Measurements from ENCODE around the gene PGLYRP1. TPM values are rescaled to one million over a fixed set of nuclear protein-coding genes. Genes with fewer than 3 reads are reported as not detected.
A peak's percentile ranks its signal among the peaks of the same experiment; 100 is the strongest.

Gene PGLYRP1
- total RNA-seq, 1 experiment from 2014 or later = not detected

DNA sequence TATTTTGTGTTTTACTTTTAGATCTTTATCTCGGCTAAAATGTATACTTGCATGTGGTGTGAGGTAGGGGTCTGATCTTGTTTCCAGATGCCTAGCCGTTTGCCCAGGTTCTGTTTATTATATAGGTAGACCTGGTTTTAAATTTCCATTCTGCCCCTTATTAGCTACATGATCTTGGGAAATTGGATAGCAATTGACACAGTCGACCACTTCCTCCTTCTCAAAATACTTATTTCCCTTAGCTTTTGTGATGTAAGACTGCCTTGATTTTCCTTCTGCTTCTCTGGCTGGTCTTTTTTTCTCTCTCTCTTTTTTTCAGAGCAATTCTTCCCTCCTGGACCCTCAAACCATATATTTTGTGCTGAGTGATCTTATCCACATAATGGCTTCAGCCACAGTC, 3.0 kb upstream of the PGLYRP1 start:
- Mint-ChIP-seq H3K9me3 (peaks cover 12% of the 10 kb centered on the region), H3K4me1 (peaks cover 16% of the 10 kb centered on the region), H3K27me3 (ENCODE audit: low read depth) (no peaks in the 10 kb centered on the region; the same call in 1 of the 2 replicates), H3K36me3 (peaks cover 12% of the 10 kb centered on the region), H3K27ac (no peak overlapping the region), H3K4me3 (no peak overlapping the region)
- no peak for ATAC-seq
- ChIA-PET CTCF (interaction anchor here (0.6 to 4.3 kb wide), 7 partner anchors 8 to 255 kb away, joined by 3 to 80 read pairs (median 4); no protein-coding TSS in a partner anchor), POLR2A (no interaction called here)
- no peak for DNase-seq (ENCODE audit: low spot score)
- TF ChIP-seq KAT7 (CRISPR knock-in tag; IDR thresholded peaks at IDR 0.05; ENCODE audit: borderline replicate concordance) (no peak), SP1 (CRISPR knock-in tag; conservative IDR thresholded peaks at IDR 0.05) (no peak), ZNF232 (CRISPR knock-in tag; IDR thresholded peaks at IDR 0.05) (no peak), ATF1 (CRISPR knock-in tag; IDR thresholded peaks at IDR 0.05) (no peak), PRRX2 (CRISPR knock-in tag; IDR thresholded peaks at IDR 0.05) (no peak), FOXK1 (CRISPR knock-in tag; IDR thresholded peaks at IDR 0.05) (no peak), TCF7 (CRISPR knock-in tag; IDR thresholded peaks at IDR 0.05; ENCODE audit: low read depth) (no peak), RORB (CRISPR knock-in tag; IDR thresholded peaks at IDR 0.05) (no peak)
- TF ChIP-seq, protein P1, sequence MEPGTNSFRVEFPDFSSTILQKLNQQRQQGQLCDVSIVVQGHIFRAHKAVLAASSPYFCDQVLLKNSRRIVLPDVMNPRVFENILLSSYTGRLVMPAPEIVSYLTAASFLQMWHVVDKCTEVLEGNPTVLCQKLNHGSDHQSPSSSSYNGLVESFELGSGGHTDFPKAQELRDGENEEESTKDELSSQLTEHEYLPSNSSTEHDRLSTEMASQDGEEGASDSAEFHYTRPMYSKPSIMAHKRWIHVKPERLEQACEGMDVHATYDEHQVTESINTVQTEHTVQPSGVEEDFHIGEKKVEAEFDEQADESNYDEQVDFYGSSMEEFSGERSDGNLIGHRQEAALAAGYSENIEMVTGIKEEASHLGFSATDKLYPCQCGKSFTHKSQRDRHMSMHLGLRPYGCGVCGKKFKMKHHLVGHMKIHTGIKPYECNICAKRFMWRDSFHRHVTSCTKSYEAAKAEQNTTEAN (CRISPR knock-in tag; IDR thresholded peaks at IDR 0.05) = no peak
- TF ChIP-seq, protein P2, sequence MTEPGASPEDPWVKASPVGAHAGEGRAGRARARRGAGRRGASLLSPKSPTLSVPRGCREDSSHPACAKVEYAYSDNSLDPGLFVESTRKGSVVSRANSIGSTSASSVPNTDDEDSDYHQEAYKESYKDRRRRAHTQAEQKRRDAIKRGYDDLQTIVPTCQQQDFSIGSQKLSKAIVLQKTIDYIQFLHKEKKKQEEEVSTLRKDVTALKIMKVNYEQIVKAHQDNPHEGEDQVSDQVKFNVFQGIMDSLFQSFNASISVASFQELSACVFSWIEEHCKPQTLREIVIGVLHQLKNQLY (CRISPR knock-in tag; IDR thresholded peaks at IDR 0.05) = no peak
- TF ChIP-seq, protein P3, sequence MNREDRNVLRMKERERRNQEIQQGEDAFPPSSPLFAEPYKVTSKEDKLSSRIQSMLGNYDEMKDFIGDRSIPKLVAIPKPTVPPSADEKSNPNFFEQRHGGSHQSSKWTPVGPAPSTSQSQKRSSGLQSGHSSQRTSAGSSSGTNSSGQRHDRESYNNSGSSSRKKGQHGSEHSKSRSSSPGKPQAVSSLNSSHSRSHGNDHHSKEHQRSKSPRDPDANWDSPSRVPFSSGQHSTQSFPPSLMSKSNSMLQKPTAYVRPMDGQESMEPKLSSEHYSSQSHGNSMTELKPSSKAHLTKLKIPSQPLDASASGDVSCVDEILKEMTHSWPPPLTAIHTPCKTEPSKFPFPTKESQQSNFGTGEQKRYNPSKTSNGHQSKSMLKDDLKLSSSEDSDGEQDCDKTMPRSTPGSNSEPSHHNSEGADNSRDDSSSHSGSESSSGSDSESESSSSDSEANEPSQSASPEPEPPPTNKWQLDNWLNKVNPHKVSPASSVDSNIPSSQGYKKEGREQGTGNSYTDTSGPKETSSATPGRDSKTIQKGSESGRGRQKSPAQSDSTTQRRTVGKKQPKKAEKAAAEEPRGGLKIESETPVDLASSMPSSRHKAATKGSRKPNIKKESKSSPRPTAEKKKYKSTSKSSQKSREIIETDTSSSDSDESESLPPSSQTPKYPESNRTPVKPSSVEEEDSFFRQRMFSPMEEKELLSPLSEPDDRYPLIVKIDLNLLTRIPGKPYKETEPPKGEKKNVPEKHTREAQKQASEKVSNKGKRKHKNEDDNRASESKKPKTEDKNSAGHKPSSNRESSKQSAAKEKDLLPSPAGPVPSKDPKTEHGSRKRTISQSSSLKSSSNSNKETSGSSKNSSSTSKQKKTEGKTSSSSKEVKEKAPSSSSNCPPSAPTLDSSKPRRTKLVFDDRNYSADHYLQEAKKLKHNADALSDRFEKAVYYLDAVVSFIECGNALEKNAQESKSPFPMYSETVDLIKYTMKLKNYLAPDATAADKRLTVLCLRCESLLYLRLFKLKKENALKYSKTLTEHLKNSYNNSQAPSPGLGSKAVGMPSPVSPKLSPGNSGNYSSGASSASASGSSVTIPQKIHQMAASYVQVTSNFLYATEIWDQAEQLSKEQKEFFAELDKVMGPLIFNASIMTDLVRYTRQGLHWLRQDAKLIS (CRISPR knock-in tag; IDR thresholded peaks at IDR 0.05; ENCODE audit: borderline replicate concordance) = no peak
- TF ChIP-seq, protein P4, sequence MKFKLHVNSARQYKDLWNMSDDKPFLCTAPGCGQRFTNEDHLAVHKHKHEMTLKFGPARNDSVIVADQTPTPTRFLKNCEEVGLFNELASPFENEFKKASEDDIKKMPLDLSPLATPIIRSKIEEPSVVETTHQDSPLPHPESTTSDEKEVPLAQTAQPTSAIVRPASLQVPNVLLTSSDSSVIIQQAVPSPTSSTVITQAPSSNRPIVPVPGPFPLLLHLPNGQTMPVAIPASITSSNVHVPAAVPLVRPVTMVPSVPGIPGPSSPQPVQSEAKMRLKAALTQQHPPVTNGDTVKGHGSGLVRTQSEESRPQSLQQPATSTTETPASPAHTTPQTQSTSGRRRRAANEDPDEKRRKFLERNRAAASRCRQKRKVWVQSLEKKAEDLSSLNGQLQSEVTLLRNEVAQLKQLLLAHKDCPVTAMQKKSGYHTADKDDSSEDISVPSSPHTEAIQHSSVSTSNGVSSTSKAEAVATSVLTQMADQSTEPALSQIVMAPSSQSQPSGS (CRISPR knock-in tag; IDR thresholded peaks at IDR 0.05; ENCODE audit: borderline replicate concordance, low read depth) = no peak
- TF ChIP-seq, protein P5, sequence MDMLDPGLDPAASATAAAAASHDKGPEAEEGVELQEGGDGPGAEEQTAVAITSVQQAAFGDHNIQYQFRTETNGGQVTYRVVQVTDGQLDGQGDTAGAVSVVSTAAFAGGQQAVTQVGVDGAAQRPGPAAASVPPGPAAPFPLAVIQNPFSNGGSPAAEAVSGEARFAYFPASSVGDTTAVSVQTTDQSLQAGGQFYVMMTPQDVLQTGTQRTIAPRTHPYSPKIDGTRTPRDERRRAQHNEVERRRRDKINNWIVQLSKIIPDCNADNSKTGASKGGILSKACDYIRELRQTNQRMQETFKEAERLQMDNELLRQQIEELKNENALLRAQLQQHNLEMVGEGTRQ (CRISPR knock-in tag; IDR thresholded peaks at IDR 0.05) = no peak
- TF ChIP-seq, protein P6, sequence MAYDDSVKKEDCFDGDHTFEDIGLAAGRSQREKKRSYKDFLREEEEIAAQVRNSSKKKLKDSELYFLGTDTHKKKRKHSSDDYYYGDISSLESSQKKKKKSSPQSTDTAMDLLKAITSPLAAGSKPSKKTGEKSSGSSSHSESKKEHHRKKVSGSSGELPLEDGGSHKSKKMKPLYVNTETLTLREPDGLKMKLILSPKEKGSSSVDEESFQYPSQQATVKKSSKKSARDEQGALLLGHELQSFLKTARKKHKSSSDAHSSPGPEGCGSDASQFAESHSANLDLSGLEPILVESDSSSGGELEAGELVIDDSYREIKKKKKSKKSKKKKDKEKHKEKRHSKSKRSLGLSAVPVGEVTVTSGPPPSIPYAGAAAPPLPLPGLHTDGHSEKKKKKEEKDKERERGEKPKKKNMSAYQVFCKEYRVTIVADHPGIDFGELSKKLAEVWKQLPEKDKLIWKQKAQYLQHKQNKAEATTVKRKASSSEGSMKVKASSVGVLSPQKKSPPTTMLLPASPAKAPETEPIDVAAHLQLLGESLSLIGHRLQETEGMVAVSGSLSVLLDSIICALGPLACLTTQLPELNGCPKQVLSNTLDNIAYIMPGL (CRISPR knock-in tag; IDR thresholded peaks at IDR 0.05) = no peak

DNA sequence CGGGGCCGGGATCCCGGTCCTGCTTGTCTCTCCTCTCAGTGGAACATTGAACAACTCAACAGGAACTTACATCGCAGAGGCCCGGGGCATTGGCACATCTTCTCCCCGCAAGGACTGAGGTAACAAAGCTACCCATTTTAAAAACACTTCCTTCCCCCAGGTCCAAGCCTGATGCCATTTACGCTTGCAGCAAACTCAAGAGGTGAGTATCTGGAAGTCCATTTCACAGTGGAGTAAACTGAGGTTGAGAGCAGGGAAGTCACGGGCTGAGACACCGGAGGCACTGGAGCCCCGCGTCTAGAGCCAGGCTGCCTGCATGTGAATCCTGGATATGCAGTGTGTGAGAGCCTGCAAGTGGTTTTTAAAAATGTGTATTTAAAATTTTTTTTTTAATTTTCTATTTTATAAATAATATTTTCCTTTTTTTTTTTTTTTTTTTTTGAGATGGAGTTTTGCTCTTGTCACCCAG, 492 bp upstream of the PGLYRP1 start:
- 0 out of 2 replicates have a peak overlapping the region, but pooled peaks have one; percentile 68 for H3K27ac Mint-ChIP-seq
- no peak overlapping the region for H3K4me3 Mint-ChIP-seq
- POLR2A ChIA-PET = no interaction called here
- DNase-seq (ENCODE audit: low spot score) (no peak), ATAC-seq (no peak)
- H3K27me3 Mint-ChIP-seq (ENCODE audit: low read depth) = no peaks in the 10 kb centered on the region; the same call in 1 of the 2 replicates
- H3K4me1 Mint-ChIP-seq = peaks cover 16% of the 10 kb centered on the region
- CTCF ChIA-PET = interaction anchor here (5.0 kb wide), 1 partner anchor 54 kb away, joined by 64 read pairs; no protein-coding TSS in a partner anchor
- peaks cover 12% of the 10 kb centered on the region for H3K9me3 Mint-ChIP-seq
- H3K36me3 Mint-ChIP-seq = peaks cover 12% of the 10 kb centered on the region
- TF ChIP-seq CBFB (CRISPR knock-in tag; IDR thresholded peaks at IDR 0.05; ENCODE audit: low read depth) (no peak), KAT7 (CRISPR knock-in tag; IDR thresholded peaks at IDR 0.05; ENCODE audit: borderline replicate concordance) (no peak), GABPB1 (CRISPR knock-in tag; IDR thresholded peaks at IDR 0.05) (no peak), HMGA2 (CRISPR knock-in tag; IDR thresholded peaks at IDR 0.05) (no peak)
- TF ChIP-seq, protein P3 (CRISPR knock-in tag; IDR thresholded peaks at IDR 0.05; ENCODE audit: borderline replicate concordance) = no peak
- TF ChIP-seq, protein P7, sequence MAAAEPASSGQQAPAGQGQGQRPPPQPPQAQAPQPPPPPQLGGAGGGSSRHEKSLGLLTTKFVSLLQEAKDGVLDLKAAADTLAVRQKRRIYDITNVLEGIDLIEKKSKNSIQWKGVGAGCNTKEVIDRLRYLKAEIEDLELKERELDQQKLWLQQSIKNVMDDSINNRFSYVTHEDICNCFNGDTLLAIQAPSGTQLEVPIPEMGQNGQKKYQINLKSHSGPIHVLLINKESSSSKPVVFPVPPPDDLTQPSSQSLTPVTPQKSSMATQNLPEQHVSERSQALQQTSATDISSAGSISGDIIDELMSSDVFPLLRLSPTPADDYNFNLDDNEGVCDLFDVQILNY (CRISPR knock-in tag; IDR thresholded peaks at IDR 0.05) = no peak
- TF ChIP-seq, protein P5 (CRISPR knock-in tag; IDR thresholded peaks at IDR 0.05) = no peak
